Measurements from ENCODE around the gene GRAMD1A.

Gene GRAMD1A

GRCh38 chr19:35075202-35076025 lies 75.3 kb downstream of the GRAMD1A start:
- DNase-seq (ENCODE audit: low read depth): no peak

DNA sequence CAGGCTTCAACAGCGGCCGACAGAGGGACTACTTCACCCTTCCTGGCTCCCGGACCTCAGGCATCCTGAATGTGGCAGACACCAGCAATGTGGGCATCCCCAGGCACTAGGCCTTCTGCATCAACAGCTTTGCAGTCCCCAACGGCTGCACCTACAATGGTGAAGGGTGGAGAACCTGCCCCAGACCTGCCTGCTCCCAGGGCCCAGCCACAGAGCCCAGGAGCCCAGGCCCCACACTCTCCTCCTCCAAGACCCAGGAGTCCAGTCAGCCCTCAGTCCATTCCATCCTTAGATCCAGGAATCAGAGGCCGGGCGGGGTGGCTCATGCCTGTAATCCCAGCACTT lies 75.9 kb downstream of the GRAMD1A start:
- DNase-seq (ENCODE audit: low read depth): no peak
